Measurements from ENCODE around the gene OGFOD3. TPM values are rescaled to one million over a fixed set of nuclear protein-coding genes. Genes with fewer than 3 reads are reported as not detected.

Gene OGFOD3
- total and polyA plus RNA-seq, 9 of the 15 experiments (the other 6 are each of a cell fraction or from before 2014, with no cell fraction given), result 0.69 to 44.7 (median 18.9) TPM

DNA sequence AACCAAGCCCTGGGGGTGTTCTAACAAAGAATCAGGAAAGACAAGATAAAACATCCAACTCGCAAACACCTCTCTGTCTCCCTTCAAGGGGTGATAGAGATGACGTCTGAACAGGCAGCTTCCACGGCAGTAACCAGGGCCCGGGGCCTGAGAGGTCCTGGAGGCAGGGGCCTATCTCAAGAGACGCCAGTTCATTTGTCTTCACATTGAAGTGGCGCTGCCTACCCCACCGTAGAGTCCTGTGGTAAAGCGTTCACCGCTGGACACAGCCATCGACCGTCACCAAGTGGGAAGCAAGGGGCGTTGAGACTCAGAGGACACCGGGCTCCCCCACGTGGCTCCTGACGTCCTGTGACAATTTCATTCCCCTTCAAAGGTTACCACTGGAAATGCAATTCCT, 25.4 kb downstream of the OGFOD3 start:
- ATAC-seq (no peak), DNase-seq (ENCODE audit: extremely low read depth in 1 of 4, low spot score in 3 of 4) (no peak), FAIRE-seq (no peak)
- H3K9me3 ChIP-seq (replicated peaks; ENCODE audit: control insufficient read depth, insufficient read depth, low read depth, low read length), result no peaks in the 10 kb centered on the region
- H3K4me2 ChIP-seq (ENCODE audit: insufficient read depth, low read length), result no peak overlapping the region
- in situ Hi-C loops (cut with MboI) (no loop called here), intact Hi-C loops (cut with micrococcal nuclease) (no loop called here)
- no peak overlapping the region for H3K4me3 ChIP-seq
- CTCF ChIA-PET (ENCODE audit: low intra/inter-chr PET ratio), result no interaction called here
- peaks cover 26% of the 10 kb centered on the region; the same call in 2 of the 3 replicates for H3K36me3 ChIP-seq (ENCODE audit: control insufficient read depth, insufficient read depth, low read length)
- no TSS peak for BruUV-seq (replicated peaks)
- no peak overlapping the region for H3K27ac ChIP-seq (ENCODE audit: extremely low read depth, low read depth, low read length)
- no peaks in the 10 kb centered on the region for H3K27me3 ChIP-seq (ENCODE audit: control insufficient read depth in 2 of 2, insufficient read depth in 2 of 2, low read length in 2 of 2)
- H3K9ac ChIP-seq (ENCODE audit: insufficient read depth in 1 of 2, low read depth in 2 of 2, low read length in 2 of 2), result 0 out of 4 replicates have a peak overlapping the region, but pooled peaks of 1 of the 2 experiments have one; percentile 56
- H4K20me1 ChIP-seq (replicated peaks; ENCODE audit: control insufficient read depth, insufficient read depth, low read length), result no peaks in the 10 kb centered on the region
- peaks cover 0 to 33% of the 10 kb centered on the region in 2 experiments; a peak in 2 of 5 replicates for H3K4me1 ChIP-seq (replicated peaks in 1 of 2; ENCODE audit: control insufficient read depth in 2 of 2, insufficient read depth in 2 of 2, low read length in 2 of 2)
- POLR2A ChIA-PET, result no interaction called here
- no peaks in the 10 kb centered on the region for H3K9me1 ChIP-seq (ENCODE audit: control insufficient read depth, insufficient read depth, low read length)
- no peak overlapping the region for H2AFZ ChIP-seq (ENCODE audit: low read depth, low read length)
- WGBS (ENCODE audit: insufficient coverage, low coverage, missing lambda C conversion rate), result 78% methylated on average over 13 of the region's 15 CpGs
- H3K79me2 ChIP-seq (ENCODE audit: control insufficient read depth, insufficient read depth, low read length), result no peaks in the 10 kb centered on the region
- TF ChIP-seq, protein P1, sequence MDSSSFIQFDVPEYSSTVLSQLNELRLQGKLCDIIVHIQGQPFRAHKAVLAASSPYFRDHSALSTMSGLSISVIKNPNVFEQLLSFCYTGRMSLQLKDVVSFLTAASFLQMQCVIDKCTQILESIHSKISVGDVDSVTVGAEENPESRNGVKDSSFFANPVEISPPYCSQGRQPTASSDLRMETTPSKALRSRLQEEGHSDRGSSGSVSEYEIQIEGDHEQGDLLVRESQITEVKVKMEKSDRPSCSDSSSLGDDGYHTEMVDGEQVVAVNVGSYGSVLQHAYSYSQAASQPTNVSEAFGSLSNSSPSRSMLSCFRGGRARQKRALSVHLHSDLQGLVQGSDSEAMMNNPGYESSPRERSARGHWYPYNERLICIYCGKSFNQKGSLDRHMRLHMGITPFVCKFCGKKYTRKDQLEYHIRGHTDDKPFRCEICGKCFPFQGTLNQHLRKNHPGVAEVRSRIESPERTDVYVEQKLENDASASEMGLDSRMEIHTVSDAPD (CRISPR knock-in tag; IDR thresholded peaks at IDR 0.05), result no peak
- no peak for TF ChIP-seq ZNF146 (CRISPR knock-in tag; IDR thresholded peaks at IDR 0.05; ENCODE audit: unreplicated experiment)
- TF ChIP-seq TRIM28 (IDR thresholded peaks at IDR 0.05), result no peak
- no peak for TF ChIP-seq RBM17 (IDR thresholded peaks at IDR 0.05; ENCODE audit: borderline replicate concordance, low read depth, low read length)
- TF ChIP-seq, protein P2, sequence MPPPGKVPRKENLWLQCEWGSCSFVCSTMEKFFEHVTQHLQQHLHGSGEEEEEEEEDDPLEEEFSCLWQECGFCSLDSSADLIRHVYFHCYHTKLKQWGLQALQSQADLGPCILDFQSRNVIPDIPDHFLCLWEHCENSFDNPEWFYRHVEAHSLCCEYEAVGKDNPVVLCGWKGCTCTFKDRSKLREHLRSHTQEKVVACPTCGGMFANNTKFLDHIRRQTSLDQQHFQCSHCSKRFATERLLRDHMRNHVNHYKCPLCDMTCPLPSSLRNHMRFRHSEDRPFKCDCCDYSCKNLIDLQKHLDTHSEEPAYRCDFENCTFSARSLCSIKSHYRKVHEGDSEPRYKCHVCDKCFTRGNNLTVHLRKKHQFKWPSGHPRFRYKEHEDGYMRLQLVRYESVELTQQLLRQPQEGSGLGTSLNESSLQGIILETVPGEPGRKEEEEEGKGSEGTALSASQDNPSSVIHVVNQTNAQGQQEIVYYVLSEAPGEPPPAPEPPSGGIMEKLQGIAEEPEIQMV (tag; conservative IDR thresholded peaks at IDR 0.05; ENCODE audit: low read depth), result no peak
- TF ChIP-seq, protein P3, sequence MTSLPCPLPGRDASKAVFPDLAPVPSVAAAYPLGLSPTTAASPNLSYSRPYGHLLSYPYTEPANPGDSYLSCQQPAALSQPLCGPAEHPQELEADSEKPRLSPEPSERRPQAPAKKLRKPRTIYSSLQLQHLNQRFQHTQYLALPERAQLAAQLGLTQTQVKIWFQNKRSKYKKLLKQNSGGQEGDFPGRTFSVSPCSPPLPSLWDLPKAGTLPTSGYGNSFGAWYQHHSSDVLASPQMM (CRISPR knock-in tag; IDR thresholded peaks at IDR 0.05), result no peak
- TF ChIP-seq HNRNPUL1 (IDR thresholded peaks at IDR 0.05; ENCODE audit: low read length), result no peak
- TF ChIP-seq MBD2 (IDR thresholded peaks at IDR 0.05; ENCODE audit: borderline replicate concordance, low read depth), result no peak
- TF ChIP-seq CEBPG (CRISPR knock-in tag; IDR thresholded peaks at IDR 0.05), result no peak
- no peak for TF ChIP-seq CEBPG (tag; conservative IDR thresholded peaks at IDR 0.05 in 1 of 2, IDR thresholded peaks at IDR 0.05 in 1 of 2)
- no peak for TF ChIP-seq RBM25 (IDR thresholded peaks at IDR 0.05; ENCODE audit: low read depth, low read length, severe bottlenecking)
- TF ChIP-seq NUFIP1 (IDR thresholded peaks at IDR 0.05; ENCODE audit: partially characterized antibody), result no peak
- TF ChIP-seq, protein P4, sequence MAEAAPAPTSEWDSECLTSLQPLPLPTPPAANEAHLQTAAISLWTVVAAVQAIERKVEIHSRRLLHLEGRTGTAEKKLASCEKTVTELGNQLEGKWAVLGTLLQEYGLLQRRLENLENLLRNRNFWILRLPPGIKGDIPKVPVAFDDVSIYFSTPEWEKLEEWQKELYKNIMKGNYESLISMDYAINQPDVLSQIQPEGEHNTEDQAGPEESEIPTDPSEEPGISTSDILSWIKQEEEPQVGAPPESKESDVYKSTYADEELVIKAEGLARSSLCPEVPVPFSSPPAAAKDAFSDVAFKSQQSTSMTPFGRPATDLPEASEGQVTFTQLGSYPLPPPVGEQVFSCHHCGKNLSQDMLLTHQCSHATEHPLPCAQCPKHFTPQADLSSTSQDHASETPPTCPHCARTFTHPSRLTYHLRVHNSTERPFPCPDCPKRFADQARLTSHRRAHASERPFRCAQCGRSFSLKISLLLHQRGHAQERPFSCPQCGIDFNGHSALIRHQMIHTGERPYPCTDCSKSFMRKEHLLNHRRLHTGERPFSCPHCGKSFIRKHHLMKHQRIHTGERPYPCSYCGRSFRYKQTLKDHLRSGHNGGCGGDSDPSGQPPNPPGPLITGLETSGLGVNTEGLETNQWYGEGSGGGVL (CRISPR knock-in tag; IDR thresholded peaks at IDR 0.05), result no peak
- no peak for TF ChIP-seq NRF1 (conservative IDR thresholded peaks at IDR 0.05 in 1 of 2, IDR thresholded peaks at IDR 0.05 in 1 of 2)
- TF ChIP-seq, protein P5, sequence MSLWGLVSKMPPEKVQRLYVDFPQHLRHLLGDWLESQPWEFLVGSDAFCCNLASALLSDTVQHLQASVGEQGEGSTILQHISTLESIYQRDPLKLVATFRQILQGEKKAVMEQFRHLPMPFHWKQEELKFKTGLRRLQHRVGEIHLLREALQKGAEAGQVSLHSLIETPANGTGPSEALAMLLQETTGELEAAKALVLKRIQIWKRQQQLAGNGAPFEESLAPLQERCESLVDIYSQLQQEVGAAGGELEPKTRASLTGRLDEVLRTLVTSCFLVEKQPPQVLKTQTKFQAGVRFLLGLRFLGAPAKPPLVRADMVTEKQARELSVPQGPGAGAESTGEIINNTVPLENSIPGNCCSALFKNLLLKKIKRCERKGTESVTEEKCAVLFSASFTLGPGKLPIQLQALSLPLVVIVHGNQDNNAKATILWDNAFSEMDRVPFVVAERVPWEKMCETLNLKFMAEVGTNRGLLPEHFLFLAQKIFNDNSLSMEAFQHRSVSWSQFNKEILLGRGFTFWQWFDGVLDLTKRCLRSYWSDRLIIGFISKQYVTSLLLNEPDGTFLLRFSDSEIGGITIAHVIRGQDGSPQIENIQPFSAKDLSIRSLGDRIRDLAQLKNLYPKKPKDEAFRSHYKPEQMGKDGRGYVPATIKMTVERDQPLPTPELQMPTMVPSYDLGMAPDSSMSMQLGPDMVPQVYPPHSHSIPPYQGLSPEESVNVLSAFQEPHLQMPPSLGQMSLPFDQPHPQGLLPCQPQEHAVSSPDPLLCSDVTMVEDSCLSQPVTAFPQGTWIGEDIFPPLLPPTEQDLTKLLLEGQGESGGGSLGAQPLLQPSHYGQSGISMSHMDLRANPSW (CRISPR knock-in tag; IDR thresholded peaks at IDR 0.05), result no peak
